B cell (primary cell): Measurements from ENCODE around the gene TOPBP1. TPM values are rescaled to one million over a fixed set of nuclear protein-coding genes. Genes with fewer than 3 reads are reported as not detected.

Source experiments
- ATAC-seq: fragments of 200-7000 bp; cut with Tn5 transposase; one replicate; pipeline ENCODE4 v1.10.0; 2021; ENCODE audit warnings: low read depth, mild to moderate bottlenecking, moderate number of reproducible peaks, moderate library complexity
- CTCF ChIA-PET: fragments of 350-600 bp; sonication (Branson Sonifier 250); formaldehyde crosslinking; loops from one replicate; lab custom pipeline; 2021; ENCODE audit warnings: antibody characterized with exemption, inconsistent platforms; lab: Charles Lee
- POLR2A ChIA-PET: fragments of 350-600 bp; sonication (Branson Sonifier 250); formaldehyde crosslinking; loops from one replicate; lab custom pipeline; 2021; ENCODE audit warnings: antibody characterized with exemption; lab: Charles Lee
- DNase-seq: peaks from one replicate; pipeline ENCODE4 v3.0.0; 2013
- H2AFZ ChIP-seq: 2 replicates; pipeline ENCODE4 v1.6.1; 2012; ENCODE audit warnings: mild to moderate bottlenecking, low read depth, low read length; ENCODE audit not compliant: insufficient read depth, poor library complexity, severe bottlenecking
- H3K27ac ChIP-seq, 2 donors: 1 replicate in 1 of 2; 2 replicates in 1 of 2; pipeline ENCODE4 v1.5.1; 2012 to 2013; ENCODE audit warnings: low read length in 2 of 2, mild to moderate bottlenecking in 2 of 2, moderate library complexity in 1 of 2
- H3K27me3 ChIP-seq, 4 experiments: fragments of 200-600 bp in 1 of 4; sonication (generic) in 1 of 4; replicated peaks in 1 of 4; 1 replicate in 2 of 4; 2 replicates in 2 of 4; pipeline versions ENCODE4 v1.6.1 to v1.7.0; 2013 to 2016; ENCODE audit warnings: low read length in 3 of 4, mild to moderate bottlenecking in 2 of 4, mixed read lengths in 1 of 4, moderate library complexity in 1 of 4; ENCODE audit not compliant: insufficient read depth in 4 of 4, control insufficient read depth in 3 of 4; ENCODE audit errors: control extremely low read depth in 1 of 4
- H3K36me3 ChIP-seq, 2 experiments: replicated peaks in 1 of 2; 1 replicate in 1 of 2; 2 replicates in 1 of 2; pipeline versions ENCODE4 v1.6.1 to v1.7.1; 2013; ENCODE audit warnings: low read length in 1 of 2; ENCODE audit not compliant: insufficient read depth in 2 of 2, control insufficient read depth in 1 of 2; ENCODE audit errors: control extremely low read depth in 1 of 2, extremely low read depth in 1 of 2
- H3K4me1 ChIP-seq, 2 donors: fragments of 200-600 bp in 1 of 2; sonication (generic) in 1 of 2; 1 replicate in 1 of 2; 2 replicates in 1 of 2; pipeline versions ENCODE4 v1.5.1 to v1.6.1; 2013 to 2017; ENCODE audit warnings: low read length in 2 of 2; ENCODE audit not compliant: control insufficient read depth in 2 of 2, insufficient read depth in 2 of 2
- H3K4me2 ChIP-seq: replicated peaks from 2 replicates; pipeline ENCODE3; 2012; ENCODE audit warnings: mild to moderate bottlenecking, low read depth, low read length; ENCODE audit not compliant: poor library complexity, severe bottlenecking
- H3K4me3 ChIP-seq, 5 experiments: fragments of 200-600 bp in 1 of 5; sonication (generic) in 1 of 5; 1 replicate in 3 of 5; 2 replicates in 2 of 5; pipeline versions ENCODE4 v1.5.1 to v1.7.0; 2011 to 2016; ENCODE audit warnings: low read length in 4 of 5, mild to moderate bottlenecking in 4 of 5, low read depth in 2 of 5, control low read depth in 1 of 5, moderate library complexity in 1 of 5; ENCODE audit not compliant: insufficient read depth in 1 of 5; ENCODE audit errors: control extremely low read depth in 1 of 5, extremely low read depth in 1 of 5
- H3K79me2 ChIP-seq: fragments of 200-600 bp; sonication (generic); one replicate; pipeline ENCODE4 v1.6.0; 2016; ENCODE audit warnings: low read length; ENCODE audit not compliant: control insufficient read depth, insufficient read depth
- H3K9ac ChIP-seq: fragments of 200-600 bp; sonication (generic); 2 replicates; pipeline ENCODE4 v1.6.1; 2017; ENCODE audit warnings: mild to moderate bottlenecking, low read length, moderate library complexity
- H3K9me3 ChIP-seq, 3 donors: one replicate each; pipeline versions ENCODE4 v1.6.1 to v1.7.1; 2013; ENCODE audit warnings: low read length in 2 of 3; ENCODE audit not compliant: control insufficient read depth in 2 of 3, insufficient read depth in 1 of 3; ENCODE audit errors: control extremely low read depth in 1 of 3
- H4K20me1 ChIP-seq: 2 replicates; pipeline ENCODE4 v1.6.0; 2012; ENCODE audit warnings: mild to moderate bottlenecking, low read length; ENCODE audit not compliant: insufficient read depth, control insufficient read depth, poor library complexity, severe bottlenecking
- H3K27ac Mint-ChIP-seq: one replicate; pipeline ENCODE4 v1.8.0; 2021; ENCODE audit warnings: mixed read lengths
- H3K27me3 Mint-ChIP-seq: one replicate; pipeline ENCODE4 v1.8.0; 2021; ENCODE audit warnings: mixed read lengths
- H3K4me1 Mint-ChIP-seq: one replicate; pipeline ENCODE4 v1.8.0; 2021; ENCODE audit warnings: mixed read lengths
- H3K4me3 Mint-ChIP-seq: one replicate; pipeline ENCODE4 v1.8.0; 2021; ENCODE audit warnings: mixed read lengths
- H3K9me3 Mint-ChIP-seq: one replicate; pipeline ENCODE4 v1.8.0; 2022; ENCODE audit warnings: mixed read lengths; ENCODE audit not compliant: insufficient read depth
- CTCF ChIP-seq: fragments of 200-600 bp; IDR thresholded peaks from one replicate; pipeline ENCODE4 v1.8.0; 2022; ENCODE audit warnings: antibody characterized with exemption, mild to moderate bottlenecking
- EZH2 ChIP-seq: IDR thresholded peaks from 2 replicates; pipeline ENCODE4 v1.6.1; 2012; ENCODE audit warnings: borderline replicate concordance, low read depth, mild to moderate bottlenecking, moderate library complexity, low read length; ENCODE audit not compliant: insufficient read depth, poor library complexity, severe bottlenecking
- WGBS: methylation state at CpG from one replicate; pipeline ENCODE4 v1.1.5; 2013; ENCODE audit warnings: missing lambda C conversion rate; ENCODE audit not compliant: insufficient coverage; 5-methylcytosine and 5-hydroxymethylcytosine counted together
- intact Hi-C: fragments of 100-400 bp; cut with micrococcal nuclease; formaldehyde crosslinking; loops from one replicate; pipeline ENCODE4 v1.10.0; 2022
- polyA minus RNA-seq: library from RNA; depleted of rRNA, polyadenylated mRNA; stranded (reverse); fragments of >200 nt; gene quantifications from 2 replicates; pipeline ENCODE4 v1.2.3, GENCODE V29; 2012
- polyA plus RNA-seq: library from polyadenylated mRNA; depleted of rRNA; stranded (reverse); fragments of >200 nt; gene quantifications from 2 replicates; pipeline ENCODE4 v1.2.3, GENCODE V29; 2012
- total RNA-seq, 2 donors: library from RNA; stranded (reverse); fragments of 120-200 nt in 1 of 2; gene quantifications; 1 replicate in 1 of 2; 2 replicates in 1 of 2; pipeline versions ENCODE4 v1.2.3 to v1.2.4, GENCODE V29; 2013 to 2022

TOPBP1 gene
- 47.7 and 53.7 TPM in 2 replicates for total RNA-seq
- total RNA-seq (2013) = 71.3 TPM
- polyA plus RNA-seq = 34.2 and 38.5 TPM in 2 replicates
- 29.8 and 33.0 TPM in 2 replicates for polyA minus RNA-seq

GRCh38 chr3:133661454-133662277 lies at the start of gene TOPBP1:
Gene TOPBP1 (minus strand): TSS chr3:133661941. CDS start chr3:133661127, 814 bp downstream.
- TF ChIP-seq CTCF = no peak
- TF ChIP-seq EZH2 = no peak
- peak within 1 kb of the TSS; percentile 74 to 95 (median 91) for H3K4me3 ChIP-seq

More at GRCh38 chr3:133661454-133662277, at the start of gene TOPBP1:
- Mint-ChIP-seq H3K27me3 (no peaks in the 10 kb centered on the region), H3K9me3 (no peaks in the 10 kb centered on the region), H3K27ac (peak within 1 kb of the TSS; percentile 95), H3K4me3 (peak within 1 kb of the TSS; percentile 98), H3K4me1 (peaks cover 41% of the 10 kb centered on the region)
- Histone ChIP-seq H4K20me1 (no peaks in the 10 kb centered on the region), H3K27ac (peak within 1 kb of the TSS; percentile 67 to 87), H3K79me2 (peaks cover 48% of the 10 kb centered on the region), H3K27me3 (no peaks in the 10 kb centered on the region), H3K36me3 (peaks cover 5 to 11% of the 10 kb centered on the region in 2 experiments), H2AFZ (peak within 1 kb of the TSS; percentile 95), H3K4me2 (peak within 1 kb of the TSS; percentile 81), H3K9me3 (no peaks in the 10 kb centered on the region), H3K9ac (peak within 1 kb of the TSS; percentile 90), H3K4me1 (peaks cover 19 to 26% of the 10 kb centered on the region in 2 donors)
- ATAC-seq (peak; percentile 84), DNase-seq (peak; percentile 88)
- POLR2A ChIA-PET = interaction anchor here (0.6 to 1.2 kb wide), 4 partner anchors 85 to 99 kb away, joined by 3 to 5 read pairs (median 4); partner anchors contain the start of gene CDV3
- under 1% methylated on average over 51 of the region's 58 CpGs for WGBS
- CTCF ChIA-PET = interaction anchor here (0.7 to 0.9 kb wide), 2 partner anchors 13 to 238 kb away, joined by 3 read pairs; no protein-coding TSS in a partner anchor
- intact Hi-C loops = loop anchor here (1.0 to 5.0 kb wide), 8 partner anchors 41 to 1244 kb away; partner anchors contain the start of genes ANAPC13, CDV3, CEP63 and DNAJC13
